Activated naive CD4-positive, alpha-beta T cell treated with anti-CD3 and anti-CD28 coated beads, Interleukin-2, amount 50 U/mL, for 72 hours (primary cell): ENCODE measurements around the gene ALDH3A2. TPM values are rescaled to one million over a fixed set of nuclear protein-coding genes. Genes with fewer than 3 reads are reported as not detected.

Experiments
- ATAC-seq, 2 donors: fragments of 150-1000 bp; cut with Tn5 transposase; 2 replicates each; pipeline ENCODE4 v1.10.0; 2021; ENCODE audit warnings: mild to moderate bottlenecking in 2 of 2, moderate library complexity in 2 of 2
- DNase-seq, 2 donors: peaks; one replicate each; pipeline ENCODE4 v3.0.0; 2021 to 2022; ENCODE audit warnings: low spot score in 2 of 2
- H3K27ac Mint-ChIP-seq, 2 donors: one replicate each; pipeline ENCODE4 v1.8.0; 2022; ENCODE audit warnings: mild to moderate bottlenecking in 2 of 2, mixed read lengths in 2 of 2
- H3K36me3 Mint-ChIP-seq, 2 donors: one replicate each; pipeline ENCODE4 v1.8.0; 2022; ENCODE audit warnings: mixed read lengths in 2 of 2
- H3K9me3 Mint-ChIP-seq, 2 donors: one replicate each; pipeline ENCODE4 v1.8.0; 2022; ENCODE audit warnings: mixed read lengths in 2 of 2
- total RNA-seq, 2 donors: library from RNA; stranded (reverse); gene quantifications; one replicate each; pipeline ENCODE4 v1.2.3, GENCODE V29; 2022

The ALDH3A2 gene
- total RNA-seq, 2 donors from 2014 or later, result 19.4 to 35.8 TPM

DNA sequence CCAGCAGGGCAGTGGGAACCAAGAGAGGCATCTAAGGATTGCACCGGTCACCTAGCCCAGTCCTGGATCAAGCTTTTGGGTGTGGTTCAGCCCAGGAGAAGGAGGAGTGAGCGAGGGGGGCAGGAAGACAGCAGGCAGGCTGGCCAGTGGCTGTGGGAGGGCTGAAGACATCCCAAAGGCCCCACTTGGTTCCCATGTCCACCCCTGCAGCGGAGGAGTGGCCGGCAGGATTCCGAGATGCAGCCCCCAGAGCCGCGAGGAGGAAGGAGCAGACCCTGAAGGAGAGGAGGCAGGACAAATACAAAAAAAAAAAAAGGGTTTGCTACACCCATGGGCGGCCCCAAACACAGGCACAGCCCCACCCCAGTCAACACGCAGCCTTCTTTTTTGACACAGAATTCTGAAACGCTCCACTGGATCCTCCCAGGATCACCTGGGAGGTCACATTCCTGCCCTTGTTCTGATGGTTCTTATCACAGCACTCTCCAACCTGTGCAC, 68.9 kb downstream of the ALDH3A2 start:
- no peak for ATAC-seq
- Mint-ChIP-seq H3K36me3 (no peaks in the 10 kb centered on the region), H3K27ac (no peak overlapping the region), H3K9me3 (no peaks in the 10 kb centered on the region)
- no peak for DNase-seq

DNA sequence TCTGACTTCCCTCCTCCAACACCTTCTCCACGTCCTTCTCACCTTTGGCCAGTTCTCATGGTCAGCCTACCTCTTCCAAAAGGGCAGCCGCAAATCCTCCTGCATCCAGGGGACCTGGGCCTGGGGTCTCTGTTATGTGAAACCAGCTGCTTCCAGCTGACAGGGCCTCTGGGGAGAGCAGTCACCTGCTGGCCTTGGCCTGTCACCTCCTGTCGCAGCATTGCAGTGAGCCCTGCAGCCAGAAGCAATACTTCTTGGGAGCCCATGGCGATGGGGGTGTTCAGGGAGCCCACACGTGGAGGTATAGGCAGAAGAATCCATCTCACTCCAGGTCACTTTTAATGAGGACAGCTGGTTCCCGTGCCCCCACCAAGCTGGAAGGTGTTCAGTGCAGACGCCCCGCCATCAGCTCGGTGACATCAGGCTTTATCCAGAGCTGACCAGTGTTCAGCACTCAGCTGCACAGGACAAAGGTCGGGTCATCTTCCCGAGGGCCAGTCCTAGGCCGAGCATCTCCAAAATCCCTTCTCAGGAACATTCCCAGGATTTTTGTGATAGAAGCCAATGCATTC, 69.6 kb downstream of the ALDH3A2 start:
- H3K9me3 Mint-ChIP-seq, result no peaks in the 10 kb centered on the region
- no peak for DNase-seq
- no peak overlapping the region for H3K27ac Mint-ChIP-seq
- no peak for ATAC-seq
- H3K36me3 Mint-ChIP-seq, result no peaks in the 10 kb centered on the region

DNA sequence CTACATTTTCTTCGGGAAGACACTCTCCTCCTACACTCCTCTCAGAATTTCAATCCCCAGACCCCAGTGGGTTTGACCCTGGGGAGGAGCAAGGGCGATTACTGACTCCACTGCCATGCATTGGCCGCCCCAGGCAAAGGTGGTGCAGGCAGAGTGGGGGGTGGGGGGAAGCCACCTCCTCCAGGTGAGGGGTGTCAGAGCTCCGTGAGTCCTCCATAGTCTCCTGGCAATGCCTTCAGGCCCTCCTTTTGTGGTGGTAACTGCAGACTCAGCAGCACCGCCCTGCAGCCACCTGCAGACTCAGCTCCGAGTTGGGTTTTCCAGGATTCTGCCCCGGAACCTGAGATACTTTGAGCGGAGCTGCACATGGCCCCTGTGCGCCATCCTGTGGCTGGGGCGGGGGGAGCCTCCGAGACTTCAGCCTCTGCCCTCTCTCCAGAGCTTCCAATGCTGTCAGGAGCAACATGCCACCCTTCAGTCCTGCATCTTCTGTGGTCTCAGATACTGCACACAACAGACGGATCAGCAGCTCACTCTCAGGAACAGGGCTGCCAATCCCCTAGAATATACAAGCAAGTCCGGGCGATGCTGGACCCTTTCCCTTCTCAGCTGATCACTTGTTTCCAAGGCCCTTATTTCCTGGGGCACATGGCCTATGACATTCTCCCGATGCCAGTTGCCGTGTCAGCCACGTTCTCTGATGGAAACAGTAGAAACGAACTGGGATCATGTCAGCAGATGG, 70.2 kb downstream of the ALDH3A2 start:
- DNase-seq (no peak), ATAC-seq (no peak)
- no peak overlapping the region for H3K27ac Mint-ChIP-seq
- no peaks in the 10 kb centered on the region for H3K9me3 Mint-ChIP-seq
- H3K36me3 Mint-ChIP-seq, result no peaks in the 10 kb centered on the region

DNA sequence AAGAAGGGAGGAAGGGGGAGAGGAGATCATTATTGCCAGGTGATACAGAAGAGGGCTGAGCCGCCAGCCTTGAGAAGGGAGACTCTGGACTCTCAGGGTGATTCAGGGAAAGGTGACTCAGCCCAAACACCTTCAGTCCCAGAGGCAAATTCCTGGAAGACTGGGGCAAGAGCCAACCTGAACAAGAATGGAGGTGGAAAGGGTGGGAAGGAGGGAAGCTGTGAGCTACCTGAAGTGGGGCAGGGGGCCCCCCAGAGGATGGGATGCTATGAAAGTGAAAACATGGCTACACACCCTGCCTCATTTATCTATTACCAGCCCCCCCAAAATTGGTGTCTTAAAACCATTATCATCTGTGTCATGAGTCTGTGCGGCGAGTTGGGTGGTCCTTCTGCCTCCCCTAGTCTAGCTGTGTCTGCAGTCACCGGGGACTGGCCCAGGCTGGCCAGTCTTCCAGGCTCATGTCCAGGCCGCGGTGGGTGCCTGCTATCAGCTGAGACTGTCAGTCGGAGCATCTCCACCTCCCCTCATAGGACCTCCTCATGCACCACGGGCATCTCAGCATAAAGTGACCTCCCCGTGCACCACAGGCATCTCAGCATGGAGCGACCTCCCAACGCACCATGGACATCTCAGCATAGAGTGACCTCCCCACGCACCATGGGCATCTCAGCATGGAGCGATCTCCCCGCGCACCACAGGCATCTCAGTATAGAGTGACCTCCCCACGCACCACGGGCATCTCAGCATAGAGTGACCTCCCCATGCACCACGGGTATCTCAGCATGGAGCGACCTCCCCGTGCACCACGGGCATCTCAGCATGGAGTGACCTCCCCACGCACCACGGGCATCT, 71.0 kb downstream of the ALDH3A2 start:
- no peaks in the 10 kb centered on the region for H3K9me3 Mint-ChIP-seq
- H3K36me3 Mint-ChIP-seq, result no peaks in the 10 kb centered on the region
- no peak overlapping the region for H3K27ac Mint-ChIP-seq
- no peak for DNase-seq
- ATAC-seq, result no peak

DNA sequence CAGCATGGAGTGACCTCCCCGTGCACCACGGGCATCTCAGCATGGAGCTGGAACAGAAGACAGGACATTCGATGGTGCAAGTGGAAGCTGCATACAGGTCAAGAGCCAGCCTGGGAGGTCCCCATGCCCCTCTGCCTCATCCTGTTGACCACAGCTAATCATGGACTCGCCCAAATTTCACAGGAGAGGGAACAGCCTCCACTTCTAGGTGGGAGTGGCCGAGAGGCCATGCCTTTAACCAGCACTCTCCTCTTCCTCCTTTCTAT, 71.6 kb downstream of the ALDH3A2 start:
- Mint-ChIP-seq H3K9me3 (no peaks in the 10 kb centered on the region), H3K27ac (no peak overlapping the region), H3K36me3 (no peaks in the 10 kb centered on the region)
- ATAC-seq (no peak), DNase-seq (no peak)

DNA sequence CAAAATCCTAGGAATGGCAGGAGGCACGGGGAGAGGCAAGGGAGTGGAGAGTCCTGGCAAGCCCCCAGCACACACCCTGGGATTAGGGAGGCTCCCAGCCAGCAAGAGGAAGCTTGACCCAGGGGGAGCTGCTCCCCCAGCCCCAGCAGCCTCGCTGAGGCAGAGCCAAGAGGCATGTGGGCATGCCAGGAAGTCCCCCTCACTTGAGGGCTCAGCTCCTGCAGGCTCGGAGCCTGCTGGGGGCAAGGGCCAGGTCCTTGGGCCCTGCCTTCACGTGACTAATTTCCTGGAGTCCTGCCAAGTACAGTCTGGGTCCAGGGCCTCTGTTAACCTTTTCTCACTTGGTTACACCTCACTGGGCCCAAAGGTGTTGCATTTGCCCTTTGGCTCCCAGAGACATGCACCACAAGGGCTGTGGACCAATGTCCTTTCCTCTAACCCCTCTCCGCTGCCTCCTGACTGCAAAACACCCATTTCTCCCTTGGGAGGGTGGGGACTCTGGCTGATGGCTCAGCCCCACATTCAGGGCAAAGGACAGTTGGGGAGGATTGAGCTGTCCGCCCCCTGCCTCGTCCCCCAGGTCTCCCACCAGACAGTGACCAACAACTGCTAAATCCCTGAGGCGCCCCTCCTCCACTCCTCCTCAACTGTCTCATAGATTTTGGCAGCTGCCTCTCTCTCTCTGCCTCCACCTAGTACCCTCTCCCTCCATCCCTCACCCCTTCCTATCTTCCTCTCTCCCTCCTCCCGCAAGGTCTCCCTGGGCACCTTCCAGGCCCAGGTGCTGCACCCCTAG, 72.3 kb downstream of the ALDH3A2 start:
- ATAC-seq (no peak), DNase-seq (no peak)
- H3K36me3 Mint-ChIP-seq, result no peaks in the 10 kb centered on the region
- H3K9me3 Mint-ChIP-seq, result no peaks in the 10 kb centered on the region
- no peak overlapping the region for H3K27ac Mint-ChIP-seq

DNA sequence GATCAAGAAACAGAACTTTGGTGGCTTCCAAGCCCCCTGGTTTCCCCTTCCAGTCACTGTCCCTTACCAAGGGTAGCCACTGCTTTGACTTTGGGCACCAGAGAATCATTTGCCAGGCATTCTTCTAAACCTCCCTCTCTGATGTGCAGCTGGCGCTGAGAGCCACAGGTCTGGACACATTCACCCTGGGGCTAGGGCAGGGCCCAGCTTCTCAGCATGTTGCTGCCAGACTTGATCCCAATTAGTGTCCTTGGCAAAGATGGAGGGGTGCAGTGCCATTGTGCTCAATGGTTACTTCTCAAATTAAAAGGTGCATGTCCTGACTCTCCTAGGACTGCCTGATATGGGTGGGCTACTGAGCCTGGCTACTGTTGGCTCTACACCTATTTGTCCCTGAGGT, 75.4 kb downstream of the ALDH3A2 start:
- no peaks in the 10 kb centered on the region for H3K36me3 Mint-ChIP-seq
- no peak overlapping the region for H3K27ac Mint-ChIP-seq
- DNase-seq, result no peak
- H3K9me3 Mint-ChIP-seq, result no peaks in the 10 kb centered on the region
- no peak for ATAC-seq

DNA sequence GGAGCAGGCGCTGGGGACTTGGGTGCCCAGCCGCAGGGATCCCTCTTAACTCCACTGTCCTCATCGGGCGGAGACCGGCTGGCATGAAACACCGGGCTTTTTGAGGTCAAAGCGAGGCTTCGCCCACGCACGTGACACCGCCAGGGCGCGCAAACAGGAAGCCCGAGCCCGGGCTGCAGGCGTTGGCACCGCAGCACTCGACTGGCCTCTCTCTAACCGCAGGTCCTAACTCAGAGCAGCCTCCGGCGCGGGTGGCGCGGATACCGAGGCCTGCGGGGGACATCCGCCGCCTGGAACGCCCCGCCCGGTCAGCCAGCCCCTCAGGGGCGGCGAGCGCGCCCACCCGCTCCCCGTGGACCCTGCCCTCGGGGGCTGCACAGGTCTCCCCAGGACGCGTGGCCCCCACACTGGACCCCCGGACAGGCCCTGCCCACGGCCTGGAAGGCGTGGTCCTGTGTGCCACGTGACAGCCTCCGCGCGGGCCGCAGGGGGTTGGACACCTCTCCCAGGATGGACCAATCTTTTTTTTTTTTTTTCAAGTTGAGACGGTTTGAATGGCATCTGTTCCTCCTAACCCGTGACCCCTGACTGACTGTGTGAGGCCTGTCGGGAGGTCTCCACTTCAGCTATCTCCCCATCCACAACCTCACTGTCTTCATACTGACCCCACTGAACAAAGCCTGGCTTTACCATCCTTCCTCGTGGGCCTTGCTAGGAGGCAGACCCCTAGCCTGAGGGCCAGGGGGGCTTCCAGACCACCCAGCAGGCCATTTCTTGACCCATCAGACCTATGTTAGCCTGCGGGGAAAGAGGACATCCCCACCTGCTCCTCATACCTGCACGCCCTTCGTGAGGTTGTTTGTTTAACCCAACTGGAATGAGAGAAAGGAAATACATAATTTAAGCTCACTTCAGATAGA, 76.2 kb downstream of the ALDH3A2 start:
- H3K27ac Mint-ChIP-seq, result peak overlapping the region in 1 of 2 donors; percentile 81
- ATAC-seq (peak; percentile 73 to 92), DNase-seq (peak; percentile 31 to 71)
- H3K9me3 Mint-ChIP-seq, result no peaks in the 10 kb centered on the region
- H3K36me3 Mint-ChIP-seq, result no peaks in the 10 kb centered on the region

GRCh38 chr17:19725486-19725885, 76.9 kb downstream of the ALDH3A2 start:
- Mint-ChIP-seq H3K27ac (peak overlapping the region in 1 of 2 donors; percentile 81), H3K9me3 (no peaks in the 10 kb centered on the region), H3K36me3 (no peaks in the 10 kb centered on the region)
- ATAC-seq (no peak), DNase-seq (no peak)

DNA sequence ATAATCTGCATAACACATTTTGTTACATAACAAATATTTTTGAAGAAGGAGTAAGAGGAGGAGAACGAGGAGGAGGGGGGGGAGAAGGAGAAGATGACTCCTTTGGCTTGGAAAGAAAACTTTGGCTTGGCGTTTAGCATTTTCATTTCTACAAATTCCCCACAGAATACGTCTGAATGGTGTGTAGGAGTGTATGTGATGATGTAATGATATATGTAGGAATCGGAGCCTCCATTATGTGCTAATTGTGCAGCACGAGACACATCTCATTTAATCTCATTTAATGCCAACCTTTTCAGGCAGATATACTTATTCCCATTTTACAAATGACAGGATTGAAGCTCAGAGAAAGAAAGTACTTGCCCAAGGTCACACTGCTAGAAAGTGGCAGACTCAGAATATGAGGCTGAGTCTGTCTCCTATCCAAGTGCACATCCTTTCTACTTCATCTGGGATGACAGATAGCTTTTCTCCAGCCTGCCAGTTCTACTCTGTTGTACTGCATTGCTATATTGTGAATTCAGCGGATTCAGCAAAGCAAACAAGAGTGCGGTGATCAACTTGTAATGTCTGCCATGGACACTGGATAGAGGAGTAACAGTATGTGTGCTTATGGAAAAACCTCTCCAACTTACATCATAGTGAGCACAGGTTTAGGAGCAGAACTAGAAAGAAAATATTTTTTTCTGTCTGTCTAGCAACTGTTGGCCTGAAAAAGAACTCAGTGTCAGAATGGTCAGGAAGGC, 78.3 kb downstream of the ALDH3A2 start:
- Mint-ChIP-seq H3K27ac (no peak overlapping the region), H3K9me3 (no peaks in the 10 kb centered on the region), H3K36me3 (no peaks in the 10 kb centered on the region)
- ATAC-seq (no peak), DNase-seq (no peak)

Other genes starting within 250 kb of the ALDH3A2 start
- under 1 TPM; 0.71 to 0.84 TPM for gene RNF112, start 237.5 kb upstream of the ALDH3A2 start, total RNA-seq
- under 1 TPM; 0.14 TPM for gene SLC47A1, start 114.9 kb upstream of the ALDH3A2 start, total RNA-seq
- not detected for gene SLC47A2, start 67.8 kb downstream of the ALDH3A2 start, total RNA-seq
- under 1 TPM in 1 of 2 donors, not detected in 1; 0.30 TPM for gene ALDH3A1, start 99.5 kb downstream of the ALDH3A2 start, total RNA-seq
- gene ULK2, start 219.2 kb downstream of the ALDH3A2 start, total RNA-seq, result 10 to 100 TPM in 1 of 2 donors, 1 to 10 TPM in 1; 6.8 to 10.7 TPM